ENCODE measurements around the gene ERAL1.
"Not testable (repeated sequence)": the region's sequence is repeated elsewhere in the genome, so short reads cannot be mapped to it uniquely, and the experiment has no call there.

The ERAL1 gene

DNA sequence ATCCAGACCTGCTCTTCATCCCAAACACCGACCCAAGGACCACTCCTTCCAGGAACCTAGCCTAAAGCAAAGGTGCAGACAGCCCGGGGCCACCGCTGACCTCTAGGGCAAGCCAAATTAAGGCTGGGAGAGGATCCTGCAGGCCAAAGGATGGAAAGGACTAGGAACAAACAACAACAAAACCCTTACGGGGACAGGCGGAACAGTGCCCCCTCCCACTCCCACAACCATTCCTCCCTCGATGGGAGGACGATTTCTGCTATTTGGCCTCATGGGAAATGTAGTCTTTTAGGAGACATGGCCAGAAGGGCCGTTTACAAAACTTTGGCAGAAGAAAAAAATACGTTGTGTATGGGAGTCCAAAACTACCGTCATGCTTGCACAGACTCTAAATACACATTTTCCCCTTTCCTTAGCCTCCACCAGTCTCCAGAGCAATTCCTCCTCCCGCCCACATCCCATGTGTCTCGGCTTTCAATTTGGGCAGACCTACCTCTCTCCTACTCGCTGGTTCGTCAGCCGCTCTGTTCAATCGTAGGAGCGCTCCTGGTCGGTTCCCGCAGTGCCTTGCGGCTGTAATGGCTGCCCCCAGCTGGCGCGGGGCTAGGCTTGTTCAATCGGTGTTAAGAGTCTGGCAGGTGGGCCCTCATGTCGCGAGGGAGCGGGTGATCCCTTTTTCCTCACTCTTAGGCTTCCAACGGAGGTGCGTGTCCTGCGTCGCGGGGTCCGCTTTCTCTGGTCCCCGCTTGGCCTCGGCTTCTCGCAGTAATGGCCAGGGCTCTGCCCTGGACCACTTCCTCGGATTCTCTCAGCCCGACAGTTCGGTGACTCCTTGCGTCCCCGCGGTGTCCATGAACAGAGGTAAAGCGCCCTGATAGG, at the start of gene ERAL1:
ERAL1 (plus strand) TSS at position 560 of the 879 bp plus-strand sequence; CDS start at position 579, 19 bp downstream.
- peak; percentile 49 to 64 for DNase-seq (ENCODE audit: low read depth in 2 of 2)

DNA sequence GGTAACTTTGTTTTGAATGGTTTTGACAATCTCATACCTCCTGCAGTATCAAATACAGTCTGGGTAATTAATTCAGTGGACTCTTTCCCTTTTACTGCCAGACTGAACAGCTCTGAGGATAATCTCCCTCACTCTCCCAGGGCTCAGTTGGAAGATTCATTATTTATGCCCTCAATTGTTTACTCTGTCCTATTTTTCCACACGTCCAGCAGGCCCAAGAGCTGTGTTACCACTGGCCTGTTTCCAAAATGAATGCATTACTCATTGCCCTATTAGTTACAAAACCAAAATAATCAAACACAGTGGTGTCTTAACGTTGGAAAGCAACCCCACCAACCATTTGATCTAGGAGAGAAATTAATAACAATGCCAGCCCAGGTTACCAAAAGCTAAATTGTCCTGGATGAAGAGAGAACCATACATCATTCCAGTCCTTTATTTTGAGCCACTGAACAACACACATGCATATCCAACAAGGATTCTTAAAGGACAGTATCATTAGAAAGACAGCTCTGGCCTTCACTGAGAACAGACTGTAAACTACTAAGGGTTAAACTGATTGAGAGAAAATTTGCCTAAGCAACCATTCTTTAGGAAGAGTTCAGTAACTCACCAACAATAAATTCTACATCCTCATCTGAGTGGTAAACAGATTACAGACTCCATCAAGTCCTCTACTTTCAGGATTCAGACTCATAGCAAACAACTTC, 46.7 kb upstream of the ERAL1 start:
- no peak for DNase-seq (ENCODE audit: low read depth in 2 of 2)

DNA sequence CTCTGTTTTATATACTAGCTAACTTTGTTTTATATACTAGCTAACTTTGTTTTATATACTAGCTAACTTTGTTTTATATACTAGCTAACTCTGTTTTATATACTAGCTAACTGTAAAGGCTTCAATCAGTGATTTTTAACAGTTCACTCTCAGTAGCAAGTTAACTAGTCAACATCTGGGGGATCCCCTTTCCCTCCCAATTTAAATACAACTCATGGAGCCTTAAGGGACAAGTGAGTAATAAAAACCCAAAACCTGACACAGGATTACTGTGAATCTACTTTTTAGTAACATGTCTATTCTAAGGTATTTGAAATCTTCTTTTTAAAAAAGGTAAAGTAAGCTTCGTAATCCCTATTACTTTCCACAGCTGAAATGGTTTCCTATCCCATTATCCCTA, 44.4 kb upstream of the ERAL1 start:
- DNase-seq (ENCODE audit: low read depth in 2 of 2) = no peak

DNA sequence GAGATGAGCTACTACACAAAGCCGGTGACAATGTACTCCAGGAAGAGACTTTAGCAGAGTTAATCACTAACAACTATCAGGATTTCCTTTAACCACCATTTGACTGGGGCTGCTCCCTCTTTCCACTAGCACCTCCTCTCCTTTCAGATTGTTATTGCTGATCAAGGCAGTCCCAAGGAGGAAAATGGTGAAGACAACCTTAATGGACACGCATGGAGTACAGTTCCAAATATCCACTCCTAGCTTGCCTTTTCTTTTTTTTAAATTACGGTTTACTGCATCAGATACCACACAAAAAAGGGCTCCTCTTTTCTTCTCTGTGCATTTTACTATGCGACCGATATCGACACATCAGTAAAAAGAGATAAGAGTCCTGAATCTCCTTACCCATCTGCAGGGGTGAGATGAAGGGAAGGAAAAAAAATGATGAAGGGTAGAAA, 43.1 kb upstream of the ERAL1 start:
- no peak for DNase-seq (ENCODE audit: low read depth in 2 of 2)

DNA sequence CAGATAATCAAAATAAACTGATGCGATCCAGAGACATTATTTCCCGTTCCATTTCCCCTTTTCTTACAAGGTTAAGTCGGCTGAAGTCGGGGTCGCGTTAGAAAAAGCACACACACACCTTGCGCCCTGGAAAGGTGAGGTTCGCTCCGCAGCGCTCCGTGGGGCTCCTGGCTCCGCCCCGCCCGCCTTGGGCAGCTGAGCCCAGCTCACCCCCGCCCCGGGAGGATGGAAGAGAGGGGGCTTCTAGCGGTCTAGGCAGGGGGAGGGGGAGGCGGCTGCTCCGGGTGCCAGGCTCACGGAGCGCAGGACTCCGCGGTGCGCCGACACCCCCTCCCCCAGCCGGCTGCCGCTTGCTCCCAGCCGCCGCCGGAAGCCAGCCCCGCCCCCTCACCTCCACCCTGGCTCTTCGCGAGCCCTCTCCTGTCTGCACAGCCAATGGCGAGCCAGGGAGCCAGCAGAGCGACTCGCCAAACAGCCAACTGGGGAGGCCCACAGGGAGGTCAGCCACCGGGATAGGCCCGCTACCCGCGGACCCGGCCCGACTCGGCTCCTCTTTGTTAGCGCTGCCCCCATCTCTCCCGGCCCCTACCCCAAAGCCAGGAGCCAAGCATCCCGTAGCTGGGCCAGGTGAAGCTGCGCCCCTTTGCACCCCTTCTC, 42.6 kb upstream of the ERAL1 start:
- peak; percentile 88 to 92 for DNase-seq (ENCODE audit: low read depth in 2 of 2)

DNA sequence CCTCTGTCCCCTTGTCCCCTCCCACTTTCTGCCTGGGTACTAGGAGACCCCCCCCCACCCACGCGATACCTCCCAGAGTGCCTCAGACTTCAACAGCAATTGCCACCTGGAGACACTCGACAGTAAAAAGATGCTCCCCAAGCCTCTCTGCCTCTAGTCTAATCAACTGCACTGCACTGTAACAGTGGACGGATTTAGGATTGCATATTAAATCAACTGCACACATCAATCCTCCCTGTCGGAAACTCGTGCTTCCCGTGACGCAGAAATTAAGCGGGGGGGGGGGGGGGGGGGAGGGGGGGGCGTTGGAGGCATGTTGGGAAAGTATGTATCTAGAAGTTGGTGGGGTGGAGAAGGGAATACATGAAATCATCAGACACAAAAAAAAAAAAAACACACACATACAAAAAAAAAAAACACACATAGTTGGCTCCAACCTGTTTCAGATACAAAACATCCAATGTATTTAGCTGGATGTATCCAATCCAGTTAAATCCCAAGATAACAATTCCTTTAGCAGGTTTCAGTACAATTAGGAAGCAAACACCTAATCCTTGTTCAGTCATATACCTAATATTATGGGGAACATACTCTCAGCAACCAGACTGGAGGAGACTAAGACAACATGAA, 42.0 kb upstream of the ERAL1 start:
- no peak for DNase-seq (ENCODE audit: low read depth in 2 of 2)

DNA sequence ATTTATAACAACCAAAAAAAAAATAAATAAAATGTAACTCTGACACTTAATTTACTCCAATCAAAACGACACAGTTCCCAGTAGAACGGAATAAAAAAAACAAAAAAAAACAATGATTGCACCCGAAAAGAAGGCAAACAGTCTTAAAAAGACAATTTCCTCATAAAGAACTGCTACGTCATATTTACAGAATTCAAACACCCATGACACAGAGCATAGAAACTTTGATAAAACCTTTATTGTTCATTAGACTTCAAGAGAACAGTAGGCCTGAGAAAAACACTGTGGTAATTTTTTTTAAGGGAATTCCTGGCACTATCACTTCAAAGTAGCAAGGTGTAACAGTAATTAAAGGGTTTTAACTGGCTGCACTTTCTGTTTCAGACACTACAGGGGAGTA, 38.3 kb upstream of the ERAL1 start:
- no peak for DNase-seq (ENCODE audit: low read depth in 2 of 2)

DNA sequence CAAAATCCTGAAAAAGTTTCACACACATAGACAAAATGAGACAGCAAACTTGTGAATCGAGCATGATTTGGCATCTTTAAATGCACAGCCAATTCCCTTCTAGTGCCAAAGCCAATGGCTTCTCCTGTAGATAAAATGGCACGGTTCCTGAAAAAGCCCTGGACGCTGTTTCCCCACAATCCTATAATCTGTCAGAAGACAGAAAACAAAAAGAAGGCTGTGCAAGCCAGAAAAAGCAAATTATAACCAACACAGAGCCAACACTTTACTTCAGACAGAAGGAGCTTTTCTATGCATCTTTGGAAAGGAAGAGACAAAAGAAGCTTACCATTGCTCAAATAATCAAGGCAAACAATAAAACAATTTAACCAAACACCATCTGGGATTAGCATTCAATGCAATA, 36.0 kb upstream of the ERAL1 start:
- no peak for DNase-seq (ENCODE audit: low read depth in 2 of 2)

DNA sequence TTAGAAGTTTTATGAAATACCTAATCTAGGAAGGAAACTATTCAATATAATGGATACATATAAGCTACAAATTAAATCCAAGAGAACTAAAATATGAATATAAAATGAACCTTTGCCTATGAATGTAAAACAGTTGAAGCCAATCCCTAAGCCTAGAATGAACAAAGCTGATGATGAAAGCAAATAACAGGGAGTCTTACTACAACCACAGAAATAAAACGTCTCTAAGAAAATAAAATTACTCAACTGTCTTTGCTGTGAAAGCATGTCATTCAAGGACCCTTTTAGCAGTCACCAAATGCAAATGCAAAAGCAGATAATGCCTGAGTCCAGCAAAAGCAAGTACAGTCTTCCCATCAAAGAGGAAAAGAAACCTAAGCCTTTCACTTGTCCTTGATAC, 35.2 kb upstream of the ERAL1 start:
- no peak for DNase-seq (ENCODE audit: low read depth in 2 of 2)

DNA sequence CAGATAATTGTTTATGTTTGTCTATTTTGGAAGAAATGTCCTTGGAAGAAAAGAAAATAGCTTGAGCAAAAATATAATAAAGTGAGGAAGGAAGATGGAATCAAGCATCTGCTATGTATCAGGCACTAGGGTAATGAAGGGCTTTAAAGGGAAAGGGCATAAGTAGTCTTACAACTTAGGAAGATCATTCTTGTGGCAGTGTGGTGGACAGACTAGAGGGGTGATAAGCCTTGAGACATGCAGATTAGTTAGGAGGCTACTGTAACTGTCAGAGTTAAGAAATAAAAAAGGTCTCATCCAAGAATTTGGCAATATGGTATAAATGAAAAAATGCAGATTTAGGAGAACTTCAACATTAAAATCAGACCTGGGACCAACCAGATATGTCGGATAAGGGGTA, 27.1 kb upstream of the ERAL1 start:
- DNase-seq (ENCODE audit: low read depth in 2 of 2) = no peak

DNA sequence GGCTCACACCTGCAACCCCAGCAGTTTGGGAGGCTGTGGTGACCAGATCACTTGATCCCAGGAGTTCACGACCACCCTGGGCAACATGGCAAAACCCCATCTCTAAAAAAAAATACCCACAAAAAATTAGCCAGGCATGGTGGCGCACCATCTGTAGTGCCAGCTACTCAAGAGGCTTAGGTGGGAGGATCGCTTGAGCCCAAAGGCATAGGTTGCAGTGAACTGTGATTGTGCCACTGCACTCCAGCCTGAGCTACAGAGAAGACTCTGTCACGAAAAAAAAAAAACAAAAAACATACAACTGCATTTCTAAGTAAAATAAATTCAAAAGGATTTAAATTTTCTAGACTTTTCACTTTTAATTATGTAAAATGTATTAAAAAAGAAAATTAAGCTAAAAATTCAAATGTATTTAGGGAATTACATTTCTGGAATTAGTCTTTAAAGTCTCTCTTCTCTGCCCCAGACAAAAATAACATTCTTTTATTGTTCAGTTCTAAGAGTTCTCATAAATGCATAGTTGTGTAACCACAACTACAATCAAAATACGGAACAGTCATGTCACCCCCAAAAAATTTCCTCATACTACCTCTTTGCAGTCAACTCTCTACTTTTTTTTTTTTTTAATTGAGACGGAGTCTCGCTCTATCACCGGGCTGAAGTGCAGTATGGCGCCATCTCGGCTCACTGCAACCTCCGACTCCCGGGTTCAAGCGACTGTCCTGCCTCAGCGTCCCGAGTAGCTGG, 26.3 kb upstream of the ERAL1 start:
- no peak for DNase-seq (ENCODE audit: low read depth in 2 of 2)

DNA sequence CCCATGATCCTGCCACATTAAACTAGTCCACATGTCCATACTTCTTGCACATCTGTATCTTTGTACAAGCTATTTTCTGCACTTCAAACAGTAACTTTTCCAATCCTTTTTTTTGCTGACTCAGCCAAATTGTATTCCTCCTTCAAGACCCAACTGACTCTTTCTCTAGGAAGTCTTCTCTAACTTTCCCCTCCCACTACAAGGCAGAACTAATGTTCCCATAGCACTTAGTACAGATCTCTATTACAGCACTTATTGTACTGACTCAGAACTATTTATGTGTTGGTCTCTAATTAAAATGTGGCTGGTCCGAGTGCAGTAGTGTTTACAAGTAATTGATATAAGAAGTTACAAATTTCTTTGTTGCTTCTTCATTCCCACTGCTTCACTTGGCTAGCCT, 20.4 kb upstream of the ERAL1 start:
- no peak for DNase-seq (ENCODE audit: low read depth in 2 of 2)

DNA sequence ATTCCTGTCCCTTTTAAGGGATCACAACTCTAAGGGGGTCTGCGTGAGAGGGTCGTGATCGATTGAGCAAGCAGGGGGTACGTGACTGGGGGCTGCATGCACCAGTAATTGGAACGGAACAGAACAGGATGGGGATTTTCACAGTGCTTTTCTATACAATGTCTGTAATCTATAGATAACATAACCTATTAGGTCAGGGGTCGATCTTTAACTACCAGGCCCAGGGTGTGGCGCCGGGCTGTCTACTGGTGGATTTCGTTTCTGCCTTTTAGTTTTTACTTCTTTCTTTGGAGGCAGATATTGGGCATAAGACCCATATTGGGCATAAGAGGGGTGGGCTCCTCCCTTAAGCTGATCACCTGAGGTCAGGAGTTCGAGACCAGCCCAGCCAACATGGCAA, 18.3 kb upstream of the ERAL1 start:
- not testable (repeated sequence) for DNase-seq (ENCODE audit: low read depth in 2 of 2)

DNA sequence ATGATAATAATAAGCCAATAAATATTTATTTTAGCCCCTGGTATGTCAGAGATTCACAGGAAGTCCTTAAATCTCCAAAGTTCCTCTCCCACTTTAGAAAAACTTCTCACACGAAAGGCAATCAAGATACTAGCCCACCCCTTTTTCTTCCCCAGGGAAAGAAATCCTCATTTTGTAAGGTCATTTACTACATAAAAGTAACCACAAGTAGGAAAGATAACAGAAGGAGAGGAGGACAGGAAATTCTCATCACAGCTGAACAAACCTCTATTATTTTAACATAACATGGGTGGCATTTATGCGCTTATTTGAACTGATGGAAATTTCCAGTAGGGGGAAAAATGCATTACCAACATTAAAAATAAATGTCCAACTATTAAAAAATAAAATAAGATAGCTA, 15.6 kb upstream of the ERAL1 start:
- DNase-seq (ENCODE audit: low read depth in 2 of 2) = no peak

DNA sequence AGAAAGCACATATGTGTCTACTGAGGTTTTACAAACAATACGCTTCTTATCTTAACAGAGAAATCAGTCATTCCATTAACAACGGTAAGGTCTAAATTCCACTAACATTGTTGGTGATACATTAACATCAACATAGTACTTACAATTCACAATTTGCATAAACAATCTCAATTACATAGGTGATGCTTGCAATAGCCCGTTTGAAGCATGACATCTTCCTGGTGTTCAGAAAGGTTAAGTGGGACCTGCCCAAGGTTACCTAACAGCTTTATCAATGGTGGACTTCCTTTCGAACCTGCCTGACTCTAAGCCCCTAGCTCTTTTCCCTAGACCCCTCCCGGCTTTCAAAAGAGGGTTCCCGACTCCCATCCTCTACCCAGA, 12.9 kb upstream of the ERAL1 start:
- no peak for DNase-seq (ENCODE audit: low read depth in 2 of 2)

DNA sequence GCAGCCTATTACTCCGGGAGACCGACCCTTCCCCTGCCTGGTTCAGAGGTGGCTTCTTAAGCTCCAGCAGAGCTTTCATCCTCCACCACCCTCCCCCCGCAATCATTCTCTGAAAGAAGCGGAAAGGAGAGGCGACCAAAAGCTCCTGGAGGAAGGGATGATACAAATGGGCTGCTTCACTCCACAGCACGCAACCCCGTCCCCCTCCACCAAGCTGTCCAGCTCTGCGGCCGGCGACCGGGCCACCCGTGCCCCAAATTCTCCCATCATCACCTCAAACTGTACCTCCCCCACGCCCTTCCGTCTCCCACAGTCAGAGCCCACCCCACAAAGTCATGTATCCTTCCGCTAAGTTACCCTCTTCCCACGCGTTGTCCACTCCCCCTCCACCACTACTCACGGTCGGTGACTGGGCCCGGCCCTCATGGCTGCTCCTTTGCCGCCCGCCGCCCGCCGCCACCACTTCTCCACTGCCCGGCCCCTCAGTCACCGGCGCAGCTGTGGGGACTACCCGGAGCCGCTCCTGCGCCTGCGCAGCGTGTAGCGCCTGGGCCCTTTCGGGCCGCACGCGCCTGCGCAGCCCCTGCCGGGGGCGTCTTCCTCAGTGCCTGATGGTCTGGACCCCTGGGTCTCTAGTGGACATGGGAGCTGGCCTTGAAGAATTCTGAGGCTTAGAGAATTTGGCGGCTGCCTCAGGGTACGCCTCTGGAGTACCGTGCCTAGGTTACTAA, 12.4 kb upstream of the ERAL1 start, which contains the start of gene FAM222B:
FAM222B (minus strand) TSS at position 509 of the 731 bp plus-strand sequence. CDS start 76,123 bp downstream, outside the sequence.
- DNase-seq (ENCODE audit: low read depth in 2 of 2) = peak; percentile 67

DNA sequence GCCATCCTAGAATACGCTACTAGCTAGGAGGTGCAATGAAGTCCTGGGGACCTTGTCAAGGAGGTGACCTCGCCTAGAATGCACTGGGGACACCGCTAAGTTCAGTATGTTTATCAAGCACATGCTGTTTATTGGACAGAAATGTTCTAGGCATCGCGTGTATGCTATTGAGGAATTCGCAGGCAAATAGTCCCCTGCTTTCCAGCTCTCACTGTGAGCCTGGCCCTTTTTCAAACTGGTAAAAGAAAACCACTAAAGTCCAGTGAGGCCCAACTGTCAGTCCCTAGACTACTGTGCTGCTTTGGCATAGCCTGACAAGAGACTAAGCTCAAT, 11.0 kb upstream of the ERAL1 start:
- no peak for DNase-seq (ENCODE audit: low read depth in 2 of 2)

DNA sequence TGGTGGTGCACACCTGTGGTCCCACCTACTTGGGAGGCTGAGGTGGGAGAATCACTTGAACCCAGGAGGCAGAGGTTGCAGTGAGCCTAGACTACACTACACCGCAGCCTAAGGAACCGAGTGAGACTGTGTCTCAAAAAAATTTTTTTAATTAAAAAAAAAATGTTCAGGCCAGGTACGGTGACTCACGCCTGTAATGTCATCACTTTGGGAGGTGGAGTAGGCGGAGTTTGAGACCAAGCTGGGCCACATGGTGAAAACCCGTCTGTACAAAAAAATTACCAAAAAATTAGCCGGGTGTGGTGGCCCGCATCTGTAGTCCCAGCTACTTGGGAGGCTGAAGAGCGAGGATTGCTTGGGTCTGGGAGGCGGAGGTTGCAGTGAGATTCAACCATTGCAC, 8.6 kb upstream of the ERAL1 start:
- no peak for DNase-seq (ENCODE audit: low read depth in 2 of 2)

DNA sequence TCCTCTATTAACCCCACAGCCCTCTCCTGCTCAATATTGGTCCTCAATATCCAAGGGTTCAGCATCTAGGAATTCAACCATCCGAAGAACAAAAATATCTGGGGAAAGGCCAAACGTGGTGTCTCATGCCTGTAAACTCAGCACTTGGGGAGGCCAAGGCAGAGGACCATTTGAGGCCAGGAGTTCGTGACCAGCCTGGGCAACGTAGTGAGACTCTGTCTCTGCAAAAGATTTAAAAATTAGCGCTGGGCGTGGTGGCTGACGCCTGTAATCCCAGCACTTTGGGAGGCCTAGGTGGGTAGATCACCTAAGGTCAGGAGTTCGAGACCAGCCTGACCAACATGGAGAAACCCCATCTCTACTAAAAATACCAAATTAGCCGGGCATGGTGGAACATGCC, 8.1 kb upstream of the ERAL1 start:
- not testable (repeated sequence) for DNase-seq (ENCODE audit: low read depth in 2 of 2)

DNA sequence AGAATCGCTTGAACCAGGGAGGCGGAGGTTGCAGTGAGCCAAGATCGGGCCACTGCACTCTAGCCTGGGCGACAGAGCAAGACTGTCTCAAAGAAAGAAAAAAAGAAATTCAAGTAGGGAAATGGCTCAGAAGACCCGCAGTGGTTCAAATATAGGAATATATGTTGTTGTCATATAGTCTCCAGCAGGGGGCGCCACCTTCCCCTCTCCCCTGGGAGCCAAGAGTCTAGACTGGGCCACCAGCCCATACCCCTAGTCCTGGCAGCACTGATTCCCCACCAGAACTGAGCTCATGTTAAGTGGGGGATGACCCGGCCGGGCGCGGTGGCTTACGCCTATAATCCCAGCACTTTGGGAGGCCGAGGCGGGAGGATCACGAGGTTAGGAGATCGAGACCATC, 6.1 kb upstream of the ERAL1 start:
- peak in 1 of 2 donors; percentile 33 for DNase-seq (ENCODE audit: low read depth in 2 of 2)

DNA sequence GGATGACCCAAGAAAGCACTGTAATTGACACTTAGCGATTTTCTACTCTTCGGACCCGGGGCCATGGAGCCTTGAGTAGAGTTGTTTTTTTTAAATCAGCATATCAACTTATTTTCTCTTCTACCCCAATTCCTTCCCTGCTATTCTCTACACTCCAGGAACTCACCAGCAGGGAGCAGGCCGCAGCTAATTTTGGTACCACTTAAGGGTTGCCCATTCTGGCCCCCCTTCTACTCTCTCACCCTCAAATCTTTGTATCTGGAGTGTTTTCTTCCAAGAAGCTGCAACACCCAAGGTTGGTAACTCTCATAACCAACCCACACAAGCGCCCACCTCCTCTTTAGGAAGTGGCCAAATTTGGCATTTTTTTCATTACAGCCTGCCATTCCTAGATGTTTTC, 5.5 kb upstream of the ERAL1 start:
- no peak for DNase-seq (ENCODE audit: low read depth in 2 of 2)
